ENCODE data around the gene KRT4. TPM values are rescaled to one million over a fixed set of nuclear protein-coding genes. Genes with fewer than 3 reads are reported as not detected.
A peak's percentile ranks its signal among the peaks of the same experiment; 100 is the strongest.

The KRT4 gene
- total RNA-seq, 1 experiment from 2014 or later = not detected

GRCh38 chr12:52837781-52838608 is 24.1 kb upstream of the KRT4 start:
- intact Hi-C loops (cut with micrococcal nuclease) = no loop called here
- Histone ChIP-seq H3K27me3 (ENCODE audit: insufficient read depth, low read length) (peaks cover 10% of the 10 kb centered on the region; the same call in 1 of the 2 replicates), H3K9me3 (ENCODE audit: control insufficient read depth in 1 of 2, insufficient read depth in 1 of 2, low read depth in 1 of 2, low read length in 2 of 2) (no peaks in the 10 kb centered on the region), H3K9ac (ENCODE audit: low read length) (no peak overlapping the region), H3K9me2 (ENCODE audit: insufficient read depth) (no peaks in the 10 kb centered on the region), H3K27ac (ENCODE audit: low read depth, low read length) (no peak overlapping the region), H3K79me2 (ENCODE audit: insufficient read depth, low read length) (no peaks in the 10 kb centered on the region), H3K36me3 (ENCODE audit: control insufficient read depth in 1 of 2, insufficient read depth in 2 of 2, low read length in 2 of 2) (no peaks in the 10 kb centered on the region), H3K4me1 (ENCODE audit: control insufficient read depth in 1 of 2, insufficient read depth in 2 of 2, low read length in 2 of 2) (peaks cover 0 to 18% of the 10 kb centered on the region in 2 experiments; a peak in 2 of 4 replicates), H3K4me2 (ENCODE audit: low read length) (peak overlapping the region; percentile 3; the same call in 1 of the 2 replicates), H4K20me1 (ENCODE audit: insufficient read depth) (no peaks in the 10 kb centered on the region), H3K4me3 (replicated peaks in 1 of 2; ENCODE audit: low read depth in 1 of 2, low read length in 2 of 2) (no peak overlapping the region), H2AFZ (ENCODE audit: low read depth, low read length, poor library complexity, severe bottlenecking) (no peak overlapping the region)
- ATAC-seq (no peak), DNase-seq (ENCODE audit: low read depth, low spot score) (no peak)
- ChIA-PET RAD21 (ENCODE audit: low non-redundant PET in 1 of 2, low total read pairs in 2 of 2, uncharacterized antibody in 2 of 2, unreplicated experiment in 2 of 2) (no interaction called here), POLR2A (no interaction called here), CTCF (interaction anchor here (1.0 kb wide), 1 partner anchor 695 kb away, joined by 3 read pairs; no protein-coding TSS in a partner anchor)
- TF ChIP-seq EGR1 (IDR thresholded peaks at IDR 0.05; ENCODE audit: low read depth) = no peak
- no peak for TF ChIP-seq SP1 (IDR thresholded peaks at IDR 0.05; ENCODE audit: low read depth)
- TF ChIP-seq, protein P1, sequence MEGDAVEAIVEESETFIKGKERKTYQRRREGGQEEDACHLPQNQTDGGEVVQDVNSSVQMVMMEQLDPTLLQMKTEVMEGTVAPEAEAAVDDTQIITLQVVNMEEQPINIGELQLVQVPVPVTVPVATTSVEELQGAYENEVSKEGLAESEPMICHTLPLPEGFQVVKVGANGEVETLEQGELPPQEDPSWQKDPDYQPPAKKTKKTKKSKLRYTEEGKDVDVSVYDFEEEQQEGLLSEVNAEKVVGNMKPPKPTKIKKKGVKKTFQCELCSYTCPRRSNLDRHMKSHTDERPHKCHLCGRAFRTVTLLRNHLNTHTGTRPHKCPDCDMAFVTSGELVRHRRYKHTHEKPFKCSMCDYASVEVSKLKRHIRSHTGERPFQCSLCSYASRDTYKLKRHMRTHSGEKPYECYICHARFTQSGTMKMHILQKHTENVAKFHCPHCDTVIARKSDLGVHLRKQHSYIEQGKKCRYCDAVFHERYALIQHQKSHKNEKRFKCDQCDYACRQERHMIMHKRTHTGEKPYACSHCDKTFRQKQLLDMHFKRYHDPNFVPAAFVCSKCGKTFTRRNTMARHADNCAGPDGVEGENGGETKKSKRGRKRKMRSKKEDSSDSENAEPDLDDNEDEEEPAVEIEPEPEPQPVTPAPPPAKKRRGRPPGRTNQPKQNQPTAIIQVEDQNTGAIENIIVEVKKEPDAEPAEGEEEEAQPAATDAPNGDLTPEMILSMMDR (IDR thresholded peaks at IDR 0.05 in 2 of 3, conservative IDR thresholded peaks at IDR 0.05 in 1 of 3; ENCODE audit: borderline replicate concordance in 1 of 3, insufficient read depth in 1 of 3, low read depth in 2 of 3, low read length in 2 of 3) = no peak
- BruUV-seq (replicated peaks) = no TSS peak

GRCh38 chr12:52837413-52837741 is 23.5 kb upstream of the KRT4 start:
- H3K9ac ChIP-seq (ENCODE audit: low read length) = no peak overlapping the region
- peaks cover 10% of the 10 kb centered on the region; the same call in 1 of the 2 replicates for H3K27me3 ChIP-seq (ENCODE audit: insufficient read depth, low read length)
- H2AFZ ChIP-seq (ENCODE audit: low read depth, low read length, poor library complexity, severe bottlenecking) = no peak overlapping the region
- no TSS peak for BruUV-seq (replicated peaks)
- H3K36me3 ChIP-seq (ENCODE audit: control insufficient read depth in 1 of 2, insufficient read depth in 2 of 2, low read length in 2 of 2) = no peaks in the 10 kb centered on the region
- H3K79me2 ChIP-seq (ENCODE audit: insufficient read depth, low read length) = no peaks in the 10 kb centered on the region
- no peaks in the 10 kb centered on the region for H3K9me2 ChIP-seq (ENCODE audit: insufficient read depth)
- RAD21 ChIA-PET (ENCODE audit: low non-redundant PET in 1 of 2, low total read pairs in 2 of 2, uncharacterized antibody in 2 of 2, unreplicated experiment in 2 of 2) = no interaction called here
- ATAC-seq (no peak), DNase-seq (ENCODE audit: low read depth, low spot score) (no peak)
- POLR2A ChIA-PET = no interaction called here
- TF ChIP-seq, protein P2, sequence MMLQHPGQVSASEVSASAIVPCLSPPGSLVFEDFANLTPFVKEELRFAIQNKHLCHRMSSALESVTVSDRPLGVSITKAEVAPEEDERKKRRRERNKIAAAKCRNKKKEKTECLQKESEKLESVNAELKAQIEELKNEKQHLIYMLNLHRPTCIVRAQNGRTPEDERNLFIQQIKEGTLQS (IDR thresholded peaks at IDR 0.05) = no peak
- TF ChIP-seq POLR2A (IDR thresholded peaks at IDR 0.05; ENCODE audit: borderline replicate concordance, extremely low read depth, insufficient read depth, insufficient read length) = no peak
- H3K4me1 ChIP-seq (ENCODE audit: control insufficient read depth in 1 of 2, insufficient read depth in 2 of 2, low read length in 2 of 2) = peaks cover 0 to 18% of the 10 kb centered on the region in 2 experiments; a peak in 2 of 4 replicates
- no peak overlapping the region for H3K27ac ChIP-seq (ENCODE audit: low read depth, low read length)
- H3K4me3 ChIP-seq (replicated peaks in 1 of 2; ENCODE audit: low read depth in 1 of 2, low read length in 2 of 2) = no peak overlapping the region
- CTCF ChIA-PET = interaction anchor here (1.0 kb wide), 1 partner anchor 694 kb away, joined by 3 read pairs; no protein-coding TSS in a partner anchor
- no peaks in the 10 kb centered on the region for H3K9me3 ChIP-seq (ENCODE audit: control insufficient read depth in 1 of 2, insufficient read depth in 1 of 2, low read depth in 1 of 2, low read length in 2 of 2)
- peak overlapping the region; percentile 3; the same call in 1 of the 2 replicates for H3K4me2 ChIP-seq (ENCODE audit: low read length)
- intact Hi-C loops (cut with micrococcal nuclease) = no loop called here
- no peaks in the 10 kb centered on the region for H4K20me1 ChIP-seq (ENCODE audit: insufficient read depth)
